ENCODE data around the gene TLL2.

The TLL2 gene

GRCh38 chr10:96516337-96516736, 2.6 kb upstream of the TLL2 start:
- no peak for TF ChIP-seq GATA3 (IDR thresholded peaks at IDR 0.05; ENCODE audit: low read depth, low read length)
- no peak for TF ChIP-seq GATA2 (IDR thresholded peaks at IDR 0.05; ENCODE audit: low read depth, low read length)

GRCh38 chr10:96513305-96513697, 425 bp downstream of the TLL2 start:
- TF ChIP-seq GATA2 (IDR thresholded peaks at IDR 0.05; ENCODE audit: low read depth, low read length) (no peak), GATA3 (IDR thresholded peaks at IDR 0.05; ENCODE audit: low read depth, low read length) (no peak)

- no peak for TF ChIP-seq GATA2 (IDR thresholded peaks at IDR 0.05; ENCODE audit: low read depth, low read length)
- TF ChIP-seq GATA3 (IDR thresholded peaks at IDR 0.05; ENCODE audit: low read depth, low read length), result no peak
Observed at GRCh38 chr10:96512524-96513304, 1.0 kb downstream of the TLL2 start.

- no peak for TF ChIP-seq GATA3 (IDR thresholded peaks at IDR 0.05; ENCODE audit: low read depth, low read length)
- TF ChIP-seq GATA2 (IDR thresholded peaks at IDR 0.05; ENCODE audit: low read depth, low read length), result no peak
Observed at GRCh38 chr10:96511044-96511945, 2.4 kb downstream of the TLL2 start.

GRCh38 chr10:96509017-96509641, 4.6 kb downstream of the TLL2 start:
- no peak for TF ChIP-seq GATA3 (IDR thresholded peaks at IDR 0.05; ENCODE audit: low read depth, low read length)
- no peak for TF ChIP-seq GATA2 (IDR thresholded peaks at IDR 0.05; ENCODE audit: low read depth, low read length)

GRCh38 chr10:96507044-96507443, 6.7 kb downstream of the TLL2 start:
- TF ChIP-seq GATA2 (IDR thresholded peaks at IDR 0.05; ENCODE audit: low read depth, low read length), result no peak
- no peak for TF ChIP-seq GATA3 (IDR thresholded peaks at IDR 0.05; ENCODE audit: low read depth, low read length)

- TF ChIP-seq GATA3 (IDR thresholded peaks at IDR 0.05; ENCODE audit: low read depth, low read length) (no peak), GATA2 (IDR thresholded peaks at IDR 0.05; ENCODE audit: low read depth, low read length) (no peak)
Observed at GRCh38 chr10:96505150-96506136, 8.3 kb downstream of the TLL2 start.

- no peak for TF ChIP-seq GATA2 (IDR thresholded peaks at IDR 0.05; ENCODE audit: low read depth, low read length)
- no peak for TF ChIP-seq GATA3 (IDR thresholded peaks at IDR 0.05; ENCODE audit: low read depth, low read length)
Observed at GRCh38 chr10:96502561-96503282, 11.0 kb downstream of the TLL2 start.

GRCh38 chr10:96501985-96502384, 11.7 kb downstream of the TLL2 start:
- TF ChIP-seq GATA3 (IDR thresholded peaks at IDR 0.05; ENCODE audit: low read depth, low read length) (no peak), GATA2 (IDR thresholded peaks at IDR 0.05; ENCODE audit: low read depth, low read length) (no peak)

GRCh38 chr10:96500519-96500918, 13.2 kb downstream of the TLL2 start:
- no peak for TF ChIP-seq GATA3 (IDR thresholded peaks at IDR 0.05; ENCODE audit: low read depth, low read length)
- TF ChIP-seq GATA2 (IDR thresholded peaks at IDR 0.05; ENCODE audit: low read depth, low read length), result no peak

- TF ChIP-seq GATA3 (IDR thresholded peaks at IDR 0.05; ENCODE audit: low read depth, low read length) (no peak), GATA2 (IDR thresholded peaks at IDR 0.05; ENCODE audit: low read depth, low read length) (no peak)
Observed at GRCh38 chr10:96500050-96500449, 13.7 kb downstream of the TLL2 start.

- TF ChIP-seq GATA3 (IDR thresholded peaks at IDR 0.05; ENCODE audit: low read depth, low read length) (no peak), GATA2 (IDR thresholded peaks at IDR 0.05; ENCODE audit: low read depth, low read length) (no peak)
Observed at GRCh38 chr10:96497391-96497790, 16.3 kb downstream of the TLL2 start.

All from SH-SY5Y (cell line).